NCI-H2171 treated with DMSO at 0.1 percent for 48 hours (cell line): ENCODE measurements around the gene CAMTA1.
A peak's percentile ranks its signal among the peaks of the same experiment; 100 is the strongest.

Experiments
- DNase-seq: peaks from one replicate; lab custom pipeline; 2025; lab: John Stamatoyannopoulos, UW

CAMTA1 gene

DNA sequence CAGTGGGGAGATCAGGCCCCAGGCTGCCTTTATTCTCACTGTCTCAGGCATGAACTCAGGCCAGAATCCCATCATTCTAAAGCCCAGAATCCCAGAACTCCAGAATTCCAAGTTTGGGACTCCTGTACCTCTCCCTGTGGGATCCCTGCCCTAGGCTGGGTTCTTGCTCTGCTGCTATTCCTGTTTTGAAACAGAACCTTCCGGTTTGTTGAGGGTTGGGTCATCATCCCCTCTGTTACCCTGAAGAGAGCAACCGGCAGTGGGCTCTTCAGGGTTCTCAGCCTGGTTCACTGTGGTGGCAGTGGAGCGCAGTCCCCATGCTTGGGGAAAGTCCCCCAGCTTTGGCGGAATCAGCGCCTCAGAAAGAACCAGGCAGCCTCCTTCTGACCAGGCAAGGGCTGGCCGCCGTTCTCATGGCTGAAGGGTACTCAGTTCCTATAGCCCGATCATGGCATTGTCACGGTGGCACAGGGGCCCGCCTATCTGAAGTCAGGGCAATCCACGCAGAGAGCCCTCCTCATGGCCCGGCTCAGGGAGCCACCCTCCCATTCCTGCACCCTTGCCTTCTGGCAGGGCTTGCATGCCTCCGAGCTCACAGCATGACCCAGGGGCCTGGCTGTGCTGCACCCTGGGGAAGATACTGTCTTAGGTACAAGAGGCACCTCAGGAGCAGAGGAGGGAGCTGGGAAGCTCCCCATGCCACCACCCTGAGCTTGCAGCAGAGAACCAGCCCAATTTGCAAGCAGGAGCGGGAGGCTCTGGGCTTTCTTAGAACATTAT, 650.2 kb downstream of the CAMTA1 start:
- no peak for DNase-seq

DNA sequence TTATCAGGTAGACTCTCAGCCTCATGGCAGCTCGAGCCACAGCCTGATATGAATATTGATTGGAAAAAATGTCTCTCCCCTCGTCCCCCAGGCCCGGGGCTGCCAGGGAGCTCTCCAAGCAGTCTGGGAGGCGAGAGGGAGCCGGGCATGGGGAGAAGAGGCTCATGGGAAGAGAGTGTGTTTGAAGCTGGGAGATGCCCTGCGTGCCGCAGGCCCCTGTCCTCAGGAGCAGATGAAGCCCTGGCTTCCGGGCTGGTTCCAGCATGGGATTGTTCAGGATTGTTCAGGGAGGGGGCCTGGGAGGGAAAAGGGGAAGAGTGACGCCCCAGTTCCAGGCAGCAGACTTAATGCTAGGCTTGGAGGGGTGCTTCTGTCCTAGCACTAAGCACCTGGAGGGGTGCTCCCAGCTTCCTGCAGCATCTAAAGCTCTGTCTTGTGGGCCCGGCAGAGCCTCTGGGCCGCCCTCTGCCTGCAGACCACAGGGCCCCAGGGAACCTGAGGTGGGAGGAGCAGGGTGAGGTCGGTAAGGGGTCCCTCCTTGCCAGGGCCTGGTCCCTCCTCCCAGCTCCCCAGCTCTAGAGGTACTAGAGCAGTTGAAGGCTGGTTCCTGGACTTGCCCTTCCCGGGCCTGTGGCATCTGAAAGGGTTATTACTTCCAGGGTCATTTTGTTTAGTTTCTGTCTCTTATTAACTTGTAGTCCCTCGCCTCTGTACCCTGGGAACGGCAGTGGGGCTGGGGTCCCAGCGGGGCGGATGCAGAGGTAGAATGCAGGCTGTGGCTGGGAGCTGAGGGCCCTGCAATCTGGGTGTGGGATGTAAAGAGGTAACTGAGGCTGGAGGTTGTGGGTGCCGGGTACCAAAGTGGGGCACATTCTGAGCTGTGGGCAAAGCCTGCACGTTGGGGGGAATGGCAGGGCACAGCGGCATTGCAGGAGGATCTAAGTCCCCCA, 651.1 kb downstream of the CAMTA1 start:
- DNase-seq, result no peak

DNA sequence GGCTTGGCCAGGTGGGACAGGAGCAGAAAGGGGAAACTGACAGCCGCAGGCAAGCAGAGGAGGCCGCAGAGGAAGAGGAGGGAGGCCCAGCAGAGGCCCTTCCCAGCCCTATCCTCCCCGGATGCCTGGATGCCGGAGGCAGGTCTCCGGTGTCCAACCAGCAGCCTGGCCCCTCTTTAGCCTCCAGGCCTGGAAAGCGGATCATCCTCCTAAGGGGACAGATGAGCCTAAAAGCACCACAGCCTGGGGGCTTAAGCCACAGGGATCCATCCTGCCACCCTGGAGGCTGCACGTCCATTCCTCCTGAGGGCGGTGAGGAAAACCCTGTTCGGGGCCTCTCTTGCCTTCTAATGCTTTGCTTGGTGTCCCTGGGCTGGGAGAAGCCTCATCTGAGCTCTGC, 651.8 kb downstream of the CAMTA1 start:
- DNase-seq, result no peak

DNA sequence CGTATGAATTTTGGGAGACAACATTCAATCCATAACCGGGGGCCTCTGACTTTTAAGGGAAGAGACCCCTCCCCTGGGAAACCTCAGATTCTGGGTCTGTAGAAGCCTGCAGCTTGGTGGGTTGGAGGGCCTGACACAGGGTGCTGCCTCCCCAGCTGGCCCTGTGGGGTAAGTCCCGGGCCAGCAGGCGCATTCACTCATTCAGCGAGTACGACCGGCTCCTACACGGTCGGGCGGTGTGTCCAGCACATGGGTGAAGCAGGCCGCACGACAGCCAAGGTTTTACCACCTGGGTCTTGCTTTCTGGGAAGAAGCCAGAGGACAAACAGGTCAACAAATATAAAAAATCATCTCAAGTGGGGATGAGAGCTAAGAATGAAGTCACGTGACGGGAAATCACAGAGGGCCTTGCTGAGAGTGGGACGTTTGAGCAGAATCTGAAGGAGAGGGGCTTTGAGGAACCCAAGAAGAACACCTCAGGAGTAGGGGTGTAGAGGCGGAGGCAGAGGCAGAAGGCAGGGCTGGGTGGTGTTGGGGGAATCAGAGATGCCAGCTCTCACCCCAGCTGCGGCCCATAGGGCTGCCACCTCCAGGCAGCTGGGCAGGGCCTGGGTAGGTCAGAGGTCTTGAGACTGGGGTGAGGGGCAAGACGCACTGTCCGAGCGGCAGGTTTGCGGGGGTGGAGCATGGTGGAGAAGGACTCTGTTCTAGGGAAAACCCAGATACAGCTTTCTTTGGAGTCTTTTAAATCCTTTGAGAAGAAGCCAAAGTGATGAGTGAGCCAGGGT, 652.5 kb downstream of the CAMTA1 start:
- DNase-seq, result no peak

DNA sequence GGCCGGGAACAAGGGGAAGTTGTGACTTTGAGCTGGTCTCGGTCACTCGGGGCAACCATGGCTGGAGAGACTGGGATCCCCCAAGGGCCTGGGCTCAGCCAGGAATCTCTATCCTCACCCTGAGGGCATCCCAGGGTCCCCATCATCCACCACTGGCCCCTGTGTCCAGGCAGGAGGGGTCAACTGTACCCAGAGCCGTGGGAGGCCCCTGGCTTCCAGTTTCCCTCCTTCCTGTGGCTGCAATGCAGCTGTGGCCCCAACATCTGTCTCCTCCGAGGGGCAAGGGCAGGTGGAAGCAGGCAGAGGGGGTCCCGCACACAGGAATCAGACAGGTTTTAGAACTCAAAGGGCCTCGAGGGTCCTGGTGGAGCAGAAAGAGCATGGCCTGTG, 653.1 kb downstream of the CAMTA1 start:
- DNase-seq, result no peak

DNA sequence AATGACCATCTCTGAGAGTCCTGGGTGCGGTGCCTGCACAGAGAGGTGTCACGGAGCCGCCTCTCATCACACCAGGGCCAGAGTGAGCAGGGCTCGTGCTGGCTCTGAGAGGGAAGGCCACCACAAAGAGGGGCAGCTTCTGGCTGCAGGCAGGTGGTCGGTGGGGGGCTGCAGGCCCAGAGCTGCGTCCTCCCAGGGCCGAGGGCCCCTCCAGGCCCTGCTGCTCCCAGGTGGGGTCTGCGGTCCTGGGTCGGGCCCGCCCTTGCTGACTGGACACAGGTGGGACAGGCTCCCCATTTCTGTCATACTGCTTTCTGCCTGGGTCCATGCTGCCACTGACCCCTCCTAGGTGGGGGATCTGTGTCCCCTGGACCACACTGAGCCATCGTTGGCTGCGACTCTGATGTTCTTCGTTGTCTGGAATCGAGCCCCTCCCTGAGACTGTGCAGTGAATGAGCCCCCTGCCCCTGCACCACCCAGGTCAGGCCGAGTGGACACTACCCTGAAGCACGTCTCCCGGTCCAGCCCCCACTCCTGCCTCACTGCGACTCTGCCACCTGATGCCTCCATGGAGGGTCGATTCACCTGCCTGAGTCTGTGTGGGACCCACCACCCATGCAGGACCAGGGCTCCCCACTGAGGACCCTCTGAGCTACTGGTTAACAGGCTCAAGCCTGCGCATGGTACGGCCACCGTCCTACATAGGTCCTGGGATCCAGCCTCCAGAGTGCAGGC, 653.8 kb downstream of the CAMTA1 start:
- no peak for DNase-seq

DNA sequence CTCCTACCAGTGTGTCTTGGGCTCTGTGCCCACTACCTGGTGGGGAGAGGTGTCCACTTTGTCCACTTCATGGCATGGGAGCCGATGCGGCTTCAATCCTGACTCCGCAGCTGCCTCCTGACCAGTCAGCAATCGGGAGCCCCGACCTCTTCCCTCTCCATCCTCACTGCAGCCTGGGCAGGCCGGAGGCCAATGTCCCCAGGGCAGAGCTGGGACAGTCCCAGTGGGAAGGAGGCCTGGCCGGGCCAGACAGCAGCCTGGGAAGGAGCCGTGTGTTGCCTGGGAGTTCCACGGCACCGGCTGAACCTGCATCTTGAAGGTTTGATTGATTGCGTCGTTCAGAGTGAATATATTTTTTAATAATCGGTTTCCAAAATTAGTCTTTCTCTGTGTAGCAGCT, 654.9 kb downstream of the CAMTA1 start:
- no peak for DNase-seq

DNA sequence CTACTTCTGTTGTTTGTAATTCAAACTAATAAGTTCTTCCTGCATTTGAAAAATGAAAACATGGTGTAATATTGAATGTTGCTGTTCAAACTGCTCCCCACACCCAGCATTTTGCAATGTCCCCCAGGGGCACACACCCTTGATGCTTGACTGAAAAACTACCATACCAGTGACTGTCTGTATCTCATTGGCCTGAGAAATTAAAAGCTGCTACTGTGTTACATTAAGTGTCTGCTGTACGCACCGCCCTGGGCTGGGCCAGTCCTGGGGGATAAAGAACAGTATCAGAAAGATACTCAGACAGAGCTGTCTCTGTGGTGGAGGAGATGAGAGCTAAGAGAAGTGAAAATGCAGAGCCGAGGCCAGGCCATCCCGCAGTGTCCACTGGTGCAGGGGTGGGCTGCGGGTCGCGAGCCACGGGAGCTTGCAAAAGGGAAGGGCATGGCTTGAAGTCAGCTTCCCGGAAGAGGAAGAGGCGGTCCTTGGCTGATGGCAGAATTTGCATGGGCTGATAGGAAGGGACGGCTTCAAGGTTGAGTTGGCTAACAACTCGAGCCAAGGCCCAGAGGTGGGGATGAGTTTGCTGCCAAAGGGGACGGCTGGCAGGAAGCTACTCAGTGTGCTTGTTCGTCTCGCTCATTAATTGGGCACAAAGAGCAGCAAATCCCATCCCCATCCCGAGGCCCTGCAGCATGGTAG, 656.0 kb downstream of the CAMTA1 start:
- DNase-seq, result no peak

DNA sequence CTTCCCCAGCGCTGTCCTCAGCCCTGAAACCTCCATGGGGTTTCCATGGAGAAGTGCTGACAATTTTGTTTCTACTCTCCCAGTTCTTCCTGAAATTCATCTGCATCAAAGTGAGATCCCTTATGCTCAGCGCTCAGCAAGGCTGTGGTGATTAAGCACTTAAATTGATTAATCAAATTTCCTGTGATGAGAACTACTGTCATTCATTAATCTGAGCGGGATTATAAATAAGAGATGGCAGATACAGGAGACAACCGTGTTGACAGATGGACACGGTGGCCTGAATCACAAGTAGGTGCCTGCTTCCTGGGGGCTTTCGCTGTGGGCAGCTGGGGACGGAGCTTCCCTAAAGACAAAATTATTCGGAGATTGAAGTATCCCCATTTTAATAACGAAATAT, 656.8 kb downstream of the CAMTA1 start:
- DNase-seq, result no peak

DNA sequence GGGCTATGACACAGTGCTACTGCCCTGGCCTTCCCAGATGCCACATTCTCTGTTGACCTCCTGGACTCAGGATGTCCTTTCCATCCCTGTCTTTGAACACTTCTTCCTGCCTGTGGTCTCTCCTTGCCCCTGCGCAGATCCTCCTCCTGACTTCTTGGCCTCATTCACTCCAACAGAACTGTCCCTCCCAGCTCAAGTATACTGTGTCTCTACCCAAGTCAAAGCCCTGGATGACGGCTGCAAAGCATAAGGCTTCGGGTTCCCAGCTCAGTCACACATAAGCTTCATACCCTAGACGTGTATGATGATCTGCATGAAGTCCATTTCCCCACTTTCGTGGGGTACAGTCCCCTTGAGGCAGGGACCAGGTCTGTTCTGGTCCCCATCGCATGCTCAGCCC, 657.7 kb downstream of the CAMTA1 start:
- DNase-seq, result no peak

DNA sequence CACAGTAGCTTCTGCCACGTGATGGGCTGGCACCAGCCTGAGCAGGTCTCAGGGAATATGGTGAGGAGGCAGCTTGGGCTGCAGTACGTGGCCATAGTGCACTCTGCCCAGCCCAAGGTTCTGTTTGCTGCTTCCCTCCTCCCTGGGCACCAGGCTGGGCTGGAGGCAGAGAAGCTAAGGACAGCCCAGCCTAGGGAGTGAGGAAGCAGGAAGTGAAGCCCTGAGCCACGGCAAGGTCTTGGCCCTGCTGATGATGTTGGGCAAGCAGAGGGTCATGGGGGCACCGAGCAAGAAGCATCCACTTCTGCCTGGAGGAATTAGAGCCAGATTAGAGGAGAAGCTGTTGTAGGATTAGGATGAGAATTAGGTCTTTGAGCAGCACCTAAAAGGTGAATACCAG, 659.1 kb downstream of the CAMTA1 start:
- no peak for DNase-seq

DNA sequence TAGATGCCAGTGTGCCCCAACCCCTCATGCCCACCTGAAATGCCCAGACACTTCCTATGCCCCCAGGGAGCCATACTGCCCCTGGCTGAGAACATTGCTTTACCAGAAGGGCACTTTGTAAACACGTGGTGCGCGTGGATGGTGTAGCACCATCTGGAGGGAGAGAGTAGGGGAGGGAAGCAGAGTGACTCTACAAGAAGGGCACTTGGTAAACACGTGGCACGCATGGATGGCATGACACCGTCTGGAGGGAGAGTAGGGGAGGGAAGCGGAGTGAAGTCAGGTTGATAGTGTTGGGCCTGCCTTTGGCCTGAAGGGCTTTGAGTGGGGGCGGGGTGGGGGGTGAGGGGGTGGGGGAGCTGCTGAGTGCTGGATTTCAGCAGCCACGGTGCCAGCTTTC, 661.8 kb downstream of the CAMTA1 start:
- peak; percentile 94 for DNase-seq

DNA sequence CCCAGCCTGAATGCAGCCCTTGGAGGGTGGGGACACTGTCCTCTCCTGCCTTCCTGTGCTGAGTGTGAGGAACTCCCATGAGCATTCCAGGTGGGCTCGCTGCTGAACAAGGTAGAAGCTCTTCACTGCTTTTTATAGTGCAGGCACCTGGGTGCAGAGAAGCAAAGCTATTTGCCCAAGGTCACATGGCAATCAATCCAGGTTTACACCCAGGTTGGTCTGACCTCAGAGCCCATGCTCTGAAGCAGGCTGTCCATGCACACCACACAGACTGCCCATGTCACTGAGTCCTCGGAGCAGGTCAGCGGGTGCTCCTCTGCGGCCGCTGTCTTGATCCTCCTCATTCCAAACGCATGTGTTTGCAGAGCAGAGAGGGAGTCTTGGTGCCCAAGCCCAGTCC, 662.5 kb downstream of the CAMTA1 start:
- no peak for DNase-seq

DNA sequence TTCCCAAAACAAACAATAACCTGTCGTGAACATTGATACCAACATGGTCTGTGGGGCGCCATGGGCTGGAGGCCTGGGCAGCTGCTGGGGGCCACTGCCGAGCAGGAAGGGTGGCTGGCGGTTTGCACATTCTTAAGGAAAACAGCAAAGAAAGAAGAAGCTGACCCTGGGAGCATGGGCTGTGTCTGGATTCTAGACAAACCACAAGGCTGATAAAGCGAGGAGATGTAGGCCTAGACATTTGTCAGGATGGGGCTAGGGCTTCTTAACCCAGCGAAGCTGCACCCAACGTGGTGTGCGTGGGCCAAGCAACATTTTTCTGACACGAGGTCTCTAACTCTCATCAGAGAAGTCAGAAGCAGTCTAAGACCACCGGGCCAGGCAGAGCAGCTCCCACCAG, 663.7 kb downstream of the CAMTA1 start:
- DNase-seq, result no peak

DNA sequence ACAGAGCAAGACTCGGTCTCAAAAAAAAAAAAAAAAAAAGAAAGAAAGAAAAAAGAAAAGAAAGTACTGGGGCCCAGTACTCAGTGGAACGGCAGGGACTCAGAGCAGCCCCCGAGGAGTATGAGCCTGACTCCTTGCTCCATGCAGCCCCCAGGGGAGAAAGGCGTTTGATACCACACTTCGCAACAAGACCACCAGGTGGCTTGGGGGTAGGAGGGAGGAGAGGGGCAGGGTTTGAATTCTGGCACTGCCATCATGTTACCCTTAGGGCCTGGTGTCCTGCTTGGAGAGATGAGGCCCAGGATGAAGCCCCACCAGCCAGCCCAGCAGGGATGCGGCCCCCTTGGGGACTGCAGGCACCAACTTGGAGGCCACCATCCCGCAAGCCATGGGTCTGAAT, 664.5 kb downstream of the CAMTA1 start:
- DNase-seq, result no peak

DNA sequence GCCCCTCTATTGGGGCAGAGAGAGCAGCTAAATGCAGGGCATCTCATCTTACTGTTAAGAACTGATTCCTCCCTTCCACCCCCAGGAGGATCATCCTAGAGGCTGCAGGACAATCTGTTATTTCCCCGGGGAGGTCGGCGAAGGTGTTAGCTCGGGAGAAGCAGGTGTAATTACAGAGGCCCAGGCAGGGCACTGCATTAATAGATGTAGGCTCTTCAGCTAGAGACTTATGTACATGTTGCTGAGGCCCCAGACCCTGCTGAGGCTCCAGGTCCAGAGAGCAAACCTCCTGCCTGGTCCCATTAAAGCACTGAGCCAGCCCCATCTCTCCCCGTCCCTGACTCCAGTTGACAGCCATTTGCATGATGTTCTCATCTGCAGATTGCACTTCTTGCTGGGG, 665.6 kb downstream of the CAMTA1 start:
- peak; percentile 91 for DNase-seq

DNA sequence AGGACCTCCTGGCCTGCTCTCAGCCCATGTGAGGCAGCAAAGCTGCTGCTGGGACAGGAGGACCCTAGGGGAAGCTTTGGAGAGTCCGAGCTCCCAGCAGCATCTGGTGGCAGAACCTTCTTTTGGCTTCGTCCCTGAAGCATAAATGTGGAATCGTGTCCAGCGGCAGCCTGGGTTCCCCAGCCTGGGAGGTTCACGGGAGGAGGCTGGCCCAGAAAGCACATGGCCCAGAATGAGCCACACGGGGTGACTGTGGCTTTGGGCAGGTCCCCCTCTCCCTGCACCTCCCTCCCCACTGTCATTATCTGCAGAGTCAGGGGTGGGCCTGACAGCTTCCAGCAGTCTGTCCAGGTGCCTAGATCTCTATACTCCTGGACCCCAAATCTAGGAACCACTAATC, 667.8 kb downstream of the CAMTA1 start:
- DNase-seq, result no peak

DNA sequence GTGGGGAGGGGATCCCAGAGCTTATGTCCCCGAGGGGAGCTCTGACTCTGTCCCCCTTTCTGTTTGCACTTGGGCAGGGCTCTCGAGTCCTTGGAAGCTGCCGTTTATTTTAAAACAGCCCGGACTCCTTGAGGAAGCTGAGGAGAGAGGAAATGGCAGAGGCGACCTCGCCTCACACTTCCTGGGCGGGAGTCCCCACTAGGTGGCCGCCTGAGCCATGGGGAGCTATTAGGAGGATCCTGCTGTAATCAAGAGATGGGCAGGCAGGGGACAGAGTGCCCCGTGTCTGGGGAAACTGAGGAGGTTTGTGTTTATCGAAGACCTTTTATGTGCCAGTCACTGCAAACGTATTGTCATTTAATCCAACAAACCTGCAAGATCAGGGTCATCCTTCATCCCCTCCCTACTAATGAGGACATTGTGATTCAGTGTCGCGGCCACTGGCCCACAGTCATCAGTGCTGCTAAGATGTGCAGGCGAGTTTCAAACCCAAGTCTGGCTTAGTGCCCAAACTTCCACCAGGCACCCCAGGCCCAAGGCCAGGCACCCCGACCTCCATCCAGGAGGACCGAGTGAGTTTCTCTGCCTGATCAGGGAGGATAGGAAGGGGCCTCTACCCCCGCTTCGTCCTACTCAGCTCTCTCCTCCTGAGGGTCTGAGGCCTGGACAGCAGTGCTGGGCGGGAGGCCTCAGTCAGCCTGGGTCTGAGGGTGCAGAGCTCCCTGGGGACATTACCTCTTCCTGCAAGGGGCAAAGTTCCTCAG, 669.0 kb downstream of the CAMTA1 start:
- no peak for DNase-seq

DNA sequence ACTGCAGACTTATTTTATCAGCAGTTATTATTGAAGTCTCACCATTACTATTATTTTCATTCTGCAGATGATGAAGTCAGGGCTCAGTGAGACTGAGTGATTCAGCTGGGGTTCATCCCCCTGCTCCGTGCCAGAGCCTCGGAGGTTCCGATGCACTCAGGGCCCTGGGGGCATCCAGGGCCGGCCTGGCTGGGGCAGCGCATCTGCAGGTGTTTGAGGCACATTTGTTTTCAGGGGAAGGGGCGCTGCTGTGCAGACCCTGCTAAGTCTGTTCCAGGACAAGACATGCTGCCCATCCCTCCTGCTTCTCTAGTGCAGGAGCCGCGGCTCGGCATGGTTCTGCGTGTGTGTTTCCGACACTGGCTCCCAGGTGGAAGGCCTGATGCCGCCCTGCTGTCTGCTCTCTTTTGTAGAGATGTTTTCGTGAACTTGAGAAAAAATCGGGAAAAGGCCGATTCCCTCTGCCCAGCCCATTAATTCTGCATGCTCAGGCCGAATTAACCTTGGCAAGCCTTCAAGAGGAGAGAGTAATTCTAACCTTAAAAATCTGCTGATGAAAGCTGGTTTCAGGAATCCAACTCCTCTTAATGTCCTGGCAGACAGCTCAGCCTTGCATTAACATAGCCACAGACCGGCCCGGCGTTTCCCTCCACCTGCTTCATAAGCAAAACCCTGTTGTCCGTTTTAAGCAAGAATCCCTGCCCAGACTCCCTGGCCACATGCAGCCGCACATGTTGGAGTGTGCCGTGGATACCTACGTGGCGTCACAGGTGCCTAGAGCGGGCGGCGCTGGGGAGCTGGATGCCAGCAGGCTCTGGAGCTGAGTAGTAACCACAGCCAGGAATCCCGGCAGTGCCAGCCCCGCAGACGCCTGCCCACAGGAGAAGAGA, 669.9 kb downstream of the CAMTA1 start:
- DNase-seq, result no peak
